GM19025 (cell line): Measurements from ENCODE around the gene PIGU.
A peak's percentile ranks its signal among the peaks of the same experiment; 100 is the strongest.
"Not testable (repeated sequence)": the region's sequence is repeated elsewhere in the genome, so short reads cannot be mapped to it uniquely, and the experiment has no call there.

ENCODE experiments used
- ATAC-seq: cut with Tn5 transposase; IDR thresholded peaks from one replicate; pipeline ENCODE4 v1.9.1; 2021; ENCODE audit warnings: mild to moderate bottlenecking, low read depth, moderate library complexity; ENCODE audit not compliant: unreplicated experiment

Gene PIGU, protein sequence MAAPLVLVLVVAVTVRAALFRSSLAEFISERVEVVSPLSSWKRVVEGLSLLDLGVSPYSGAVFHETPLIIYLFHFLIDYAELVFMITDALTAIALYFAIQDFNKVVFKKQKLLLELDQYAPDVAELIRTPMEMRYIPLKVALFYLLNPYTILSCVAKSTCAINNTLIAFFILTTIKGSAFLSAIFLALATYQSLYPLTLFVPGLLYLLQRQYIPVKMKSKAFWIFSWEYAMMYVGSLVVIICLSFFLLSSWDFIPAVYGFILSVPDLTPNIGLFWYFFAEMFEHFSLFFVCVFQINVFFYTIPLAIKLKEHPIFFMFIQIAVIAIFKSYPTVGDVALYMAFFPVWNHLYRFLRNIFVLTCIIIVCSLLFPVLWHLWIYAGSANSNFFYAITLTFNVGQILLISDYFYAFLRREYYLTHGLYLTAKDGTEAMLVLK

DNA sequence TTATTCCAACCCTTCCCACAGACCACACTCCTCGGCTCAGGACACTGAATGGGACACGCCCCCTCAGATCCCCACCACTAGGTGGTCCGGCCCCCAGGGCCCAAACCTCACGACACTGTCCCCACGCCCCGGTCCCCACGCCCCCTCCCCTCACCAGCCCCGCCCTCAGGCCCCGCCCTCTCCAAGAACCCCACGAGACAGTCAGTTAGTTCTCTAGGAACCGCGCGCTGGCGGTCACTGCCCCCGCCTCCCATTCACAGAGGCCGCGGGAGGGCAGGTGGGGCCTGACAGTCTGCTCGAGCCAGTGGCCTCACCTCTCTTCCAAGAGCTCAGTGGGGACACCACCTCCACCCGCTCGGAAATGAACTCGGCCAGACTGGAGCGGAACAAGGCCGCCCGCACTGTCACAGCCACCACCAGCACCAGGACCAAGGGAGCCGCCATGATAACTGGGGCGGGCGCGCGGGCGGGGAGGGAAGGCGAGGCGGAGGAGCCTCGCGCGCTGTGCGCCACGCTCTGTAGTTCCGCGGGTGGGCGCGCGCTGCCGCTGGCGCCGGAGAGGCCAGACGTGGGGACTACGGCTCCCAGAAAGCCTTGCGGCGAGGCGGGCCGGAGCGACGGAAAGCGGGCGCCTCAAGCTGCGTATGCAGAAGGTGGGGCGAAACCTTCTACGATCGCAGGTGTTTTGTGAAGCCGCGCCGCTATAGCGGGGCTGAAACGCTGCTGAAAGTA, at the start of gene PIGU:
Gene PIGU (minus strand): TSS at position 451 of the 732 bp plus-strand sequence. CDS start 7 bp downstream, at position 444.
- peak; percentile 91 for ATAC-seq

DNA sequence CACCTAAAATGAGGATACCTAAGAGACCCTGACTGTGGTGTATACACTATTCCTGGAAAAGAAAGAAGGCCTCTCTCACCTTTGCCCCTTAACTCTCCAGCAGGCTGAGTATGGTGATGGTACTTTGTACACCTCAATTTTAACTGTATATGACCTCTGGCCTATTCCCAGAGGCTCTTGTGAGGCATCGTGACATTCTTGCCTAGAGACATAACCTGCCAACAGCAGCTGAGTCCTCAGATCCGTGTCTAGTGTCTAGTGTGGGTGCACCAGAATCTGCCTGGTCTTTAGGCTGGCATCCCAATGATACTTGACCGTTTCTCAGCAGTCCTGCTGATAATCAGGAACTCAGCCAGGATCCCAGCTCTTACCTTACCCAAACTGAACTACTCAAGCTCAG, 47.3 kb upstream of the PIGU start:
- no peak for ATAC-seq

DNA sequence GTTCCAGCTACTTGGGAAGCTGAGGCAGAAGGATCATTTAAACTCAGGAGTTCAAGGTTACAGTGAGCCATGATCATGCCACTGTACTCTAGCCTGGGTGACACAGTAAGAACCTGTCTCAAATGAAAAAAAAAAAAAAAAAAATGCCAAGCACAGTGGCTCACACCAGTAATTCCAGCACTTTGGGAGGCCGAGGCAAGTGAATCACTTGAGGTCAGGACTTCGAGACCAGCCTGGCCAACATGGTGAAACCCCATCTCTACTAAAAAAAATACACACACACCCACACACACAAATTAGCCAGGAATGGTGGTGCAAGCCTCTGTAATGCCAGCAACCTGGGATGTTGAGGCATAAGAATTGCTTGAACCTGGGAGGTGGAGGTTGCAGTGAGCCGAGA, 45.7 kb upstream of the PIGU start:
- ATAC-seq: not testable (repeated sequence)

DNA sequence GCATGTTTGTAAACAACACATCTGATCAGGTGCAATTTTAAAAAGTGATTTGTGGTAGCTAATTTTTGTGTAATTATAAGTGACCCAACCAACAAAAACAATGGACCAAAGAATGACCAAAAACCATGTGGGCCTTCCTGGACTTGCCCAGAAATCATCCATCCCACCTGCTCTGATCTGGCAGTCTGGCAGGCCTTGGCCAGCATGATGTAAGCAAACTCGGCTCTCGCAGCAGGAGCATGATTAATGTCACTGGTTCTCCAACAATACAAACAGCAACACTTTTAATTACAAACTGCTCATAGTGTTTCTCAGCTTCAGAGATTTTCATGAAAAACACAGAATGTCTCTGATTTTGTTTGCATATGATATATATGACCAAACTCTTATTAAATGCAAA, 43.4 kb upstream of the PIGU start:
- no peak for ATAC-seq

DNA sequence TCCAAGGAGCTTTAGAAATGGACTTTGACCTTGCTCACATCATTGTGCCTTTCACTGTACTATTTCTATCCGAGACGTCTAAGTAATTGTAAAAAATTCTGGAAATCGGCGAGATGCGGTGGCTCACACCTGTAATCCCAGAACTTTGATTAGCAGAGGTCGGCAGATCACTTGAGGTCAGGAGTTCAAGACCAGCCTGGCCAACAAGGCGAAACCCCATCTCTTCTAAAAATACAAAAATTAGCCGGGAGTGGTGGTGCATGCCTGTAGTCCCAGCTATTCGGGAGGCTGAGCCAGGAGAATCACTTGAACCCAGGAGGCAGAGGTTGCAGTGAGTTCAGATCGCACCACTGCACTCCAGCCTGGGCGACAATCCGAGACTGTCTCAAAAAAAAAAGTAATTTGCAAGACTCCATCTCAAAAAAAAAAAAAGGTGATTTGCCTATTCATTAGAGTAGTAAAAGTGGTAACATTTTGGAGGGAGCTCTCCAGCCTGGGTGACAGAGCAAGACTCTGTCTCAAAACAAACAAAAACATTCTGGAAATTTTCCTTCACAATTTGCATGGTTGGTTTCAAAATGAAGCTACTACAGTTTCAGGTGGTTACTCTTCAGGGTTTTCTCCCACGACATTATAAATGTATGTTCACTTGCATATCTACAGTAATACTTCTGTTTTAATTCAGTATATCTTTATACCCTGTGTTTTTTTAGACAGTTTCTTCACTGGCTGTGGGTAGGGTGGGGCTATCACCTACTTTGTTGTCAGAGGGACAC, 42.5 kb upstream of the PIGU start:
- peak; percentile 87 for ATAC-seq

DNA sequence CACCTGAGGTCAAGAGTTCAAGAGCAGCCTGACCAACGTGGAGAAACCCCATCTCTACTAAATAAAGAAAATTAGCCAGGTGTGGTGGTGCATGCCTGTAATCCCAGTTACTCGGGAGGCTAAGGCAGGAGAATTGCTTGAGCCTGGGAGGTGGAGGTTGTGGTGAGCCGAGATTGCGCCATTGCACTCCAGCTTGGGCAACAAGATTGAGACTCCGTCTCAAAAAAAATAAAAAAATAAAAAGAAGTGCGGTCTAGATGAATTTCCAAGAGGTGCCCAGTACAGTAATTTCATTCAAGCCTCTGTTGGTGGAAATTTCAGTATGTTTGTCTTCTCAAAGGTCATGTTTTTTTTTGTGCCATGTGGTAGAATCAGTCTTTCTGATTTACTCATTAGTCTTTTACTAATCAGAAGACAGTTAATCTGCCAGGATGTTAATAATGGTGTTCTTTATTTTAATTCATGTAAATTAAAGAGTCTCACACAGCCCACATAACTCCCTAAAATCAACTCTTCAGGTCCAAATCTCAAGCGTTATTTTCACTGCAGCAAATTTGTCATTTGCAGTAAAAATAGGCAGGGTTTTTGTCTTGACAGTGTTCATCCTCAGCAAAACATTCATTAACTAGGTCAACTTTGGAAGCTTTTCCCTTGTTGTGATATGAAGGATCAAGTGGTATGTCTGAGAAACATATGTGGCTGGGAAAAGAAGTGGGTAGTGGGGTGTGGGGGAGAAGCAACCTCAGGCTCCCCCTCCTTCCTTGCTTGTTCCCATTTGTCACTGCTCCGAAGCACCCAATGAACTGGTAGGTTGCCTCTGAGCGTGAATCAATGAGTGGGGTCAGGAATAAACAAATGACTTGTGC, 40.6 kb upstream of the PIGU start:
- ATAC-seq: no peak

DNA sequence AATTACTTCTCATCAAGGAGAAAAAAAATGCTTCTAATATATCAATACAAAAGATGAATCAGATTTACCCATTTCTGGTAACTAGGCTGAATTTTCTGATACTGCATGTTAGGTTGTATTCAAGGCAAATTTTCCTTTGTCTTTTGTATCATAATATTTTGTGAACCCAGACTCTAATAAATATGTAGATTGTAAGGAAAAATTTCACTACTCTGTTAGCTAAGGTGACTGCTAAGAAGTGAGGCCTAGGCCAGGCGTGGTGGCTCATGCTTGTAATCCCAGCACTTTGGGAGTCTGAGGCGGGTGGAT, 40.0 kb upstream of the PIGU start:
- ATAC-seq: no peak

DNA sequence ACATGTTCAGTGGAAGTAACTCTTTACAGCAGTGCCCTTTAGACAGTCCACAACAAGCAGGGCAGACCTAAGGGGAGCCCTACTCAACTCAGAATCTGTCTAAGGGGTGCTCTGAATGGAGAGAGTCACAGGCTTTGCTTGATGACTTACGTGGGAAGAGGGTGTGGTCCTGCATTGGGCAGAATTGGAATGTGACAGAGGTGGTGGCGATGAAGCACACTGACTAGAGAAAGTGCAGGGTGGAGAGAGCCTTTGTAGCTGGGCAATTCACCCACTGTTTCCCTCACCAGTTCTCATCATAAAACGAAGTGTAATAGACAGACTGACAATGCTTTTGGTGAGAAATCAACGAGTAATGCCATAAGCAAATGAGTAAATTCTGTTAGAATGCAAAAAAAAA, 38.5 kb upstream of the PIGU start:
- ATAC-seq: no peak

DNA sequence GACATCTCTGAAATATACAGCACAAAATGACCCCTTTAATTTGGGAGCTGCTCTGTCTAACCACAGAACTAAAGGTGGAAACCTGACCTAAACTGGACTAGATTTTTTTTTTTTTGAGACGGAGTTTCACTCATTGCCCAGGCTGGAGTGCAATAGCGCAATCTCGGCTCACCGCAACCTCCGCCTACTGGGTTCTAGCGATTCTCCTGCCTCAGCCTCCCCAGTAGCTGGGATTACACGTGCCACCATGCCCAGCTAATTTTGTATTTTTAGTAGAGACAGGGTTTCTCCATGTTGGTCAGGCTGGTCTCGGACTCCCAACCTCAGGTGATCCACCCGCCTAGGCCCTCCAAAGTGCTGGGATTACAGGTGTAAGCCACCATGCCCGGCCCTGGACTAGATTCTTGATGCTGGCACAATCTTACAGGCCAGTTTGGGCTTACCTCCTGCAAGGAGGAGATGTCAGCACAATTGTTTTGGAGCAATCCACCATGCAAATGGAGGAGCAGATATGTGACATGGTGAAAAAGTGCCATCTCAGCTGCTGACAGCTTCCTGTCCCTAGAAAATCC, 37.1 kb upstream of the PIGU start:
- not testable (repeated sequence) for ATAC-seq

DNA sequence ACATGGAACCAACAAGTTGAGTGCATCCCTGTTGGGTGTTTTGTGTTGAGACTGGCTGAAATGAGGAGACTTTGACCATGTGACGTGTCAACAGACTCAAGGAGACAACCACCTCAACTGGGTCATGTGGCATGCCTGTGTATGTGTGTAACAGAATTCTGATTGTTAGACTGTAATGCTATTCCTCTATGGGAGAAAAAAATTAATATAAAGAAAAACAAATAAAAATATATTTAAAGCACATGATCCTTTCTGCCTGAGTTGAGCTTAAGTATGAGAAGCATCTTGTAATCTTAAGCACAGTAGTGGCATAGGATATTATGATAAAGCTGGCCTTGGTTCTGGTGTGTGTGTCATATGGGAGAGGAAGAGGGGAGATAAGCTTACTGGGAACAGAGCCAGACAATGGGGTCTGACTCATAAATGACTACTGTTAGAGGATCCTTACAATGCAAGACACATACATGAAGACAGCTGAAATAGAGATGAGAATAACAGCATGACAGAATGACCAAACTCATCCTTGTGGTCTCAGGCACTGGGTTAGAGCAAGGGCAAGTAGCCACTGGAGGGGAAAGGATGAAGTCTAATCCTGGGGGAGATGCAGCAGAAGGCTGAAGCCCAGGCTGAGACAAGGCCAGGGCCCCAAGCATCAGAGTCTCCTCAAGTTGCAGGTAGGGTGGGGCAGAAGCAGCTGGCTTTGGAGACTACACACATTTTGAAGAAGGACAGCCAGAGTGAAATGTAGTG, 36.5 kb upstream of the PIGU start:
- no peak for ATAC-seq

DNA sequence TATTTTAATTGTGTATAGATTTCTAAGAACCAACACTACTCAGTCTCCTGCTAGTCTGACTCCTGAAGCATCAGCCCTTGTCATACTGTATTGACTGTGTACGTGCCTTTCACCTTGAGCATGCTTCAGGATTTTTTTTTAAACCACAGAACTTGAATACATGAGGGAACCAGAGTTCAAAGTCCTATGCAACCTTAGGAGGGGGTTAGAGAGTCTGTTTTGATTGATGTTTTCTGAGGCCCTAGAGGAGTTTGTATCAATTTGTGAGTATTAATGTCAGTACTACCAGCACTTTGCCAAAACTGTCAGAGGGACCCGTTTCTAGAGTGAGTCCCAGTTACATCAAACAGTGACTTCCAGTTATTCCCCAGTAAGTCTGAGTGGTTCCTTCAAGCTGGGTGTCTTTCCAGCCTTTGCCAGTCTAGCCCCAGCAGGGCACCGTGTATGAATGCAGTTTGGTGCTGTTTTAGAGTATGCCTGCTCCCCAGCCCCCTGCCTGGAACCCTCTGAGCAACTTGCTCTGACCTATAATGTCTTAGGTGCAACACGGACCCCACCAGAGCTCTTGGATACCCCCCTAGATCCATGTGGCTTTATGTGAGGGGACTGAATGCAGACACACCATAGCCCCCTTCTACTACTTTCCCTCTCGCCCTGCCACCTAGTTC, 35.8 kb upstream of the PIGU start:
- ATAC-seq: no peak

DNA sequence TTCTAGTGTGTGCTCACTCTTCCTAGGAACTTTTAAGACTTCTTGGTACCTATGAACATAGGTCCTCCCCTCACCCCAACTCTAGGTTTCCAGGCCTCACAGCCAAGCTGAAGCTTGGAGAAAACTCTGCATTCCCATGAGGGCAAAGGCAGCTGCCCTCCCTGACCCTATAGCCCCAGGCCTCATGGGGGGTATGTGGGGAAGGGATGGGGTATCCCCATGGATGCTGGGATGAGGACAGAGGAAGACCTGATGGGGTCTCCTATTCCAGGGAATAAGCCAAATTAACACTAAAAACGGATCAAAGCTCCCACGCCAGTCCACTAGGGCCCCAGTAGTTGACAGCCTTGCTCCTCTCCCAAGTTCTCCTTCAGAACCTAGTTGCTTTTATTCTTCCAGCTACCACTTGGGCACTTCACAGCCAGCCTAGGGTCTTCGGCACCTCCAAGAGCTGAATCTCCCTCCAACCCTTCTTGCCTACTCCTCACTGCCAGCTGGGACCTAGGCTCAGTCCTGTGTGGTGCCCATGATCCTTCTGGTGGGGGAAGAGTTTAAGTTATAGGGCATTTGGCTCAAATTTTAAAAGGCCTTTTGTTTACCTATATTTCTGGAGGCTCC, 35.0 kb upstream of the PIGU start:
- ATAC-seq: no peak

DNA sequence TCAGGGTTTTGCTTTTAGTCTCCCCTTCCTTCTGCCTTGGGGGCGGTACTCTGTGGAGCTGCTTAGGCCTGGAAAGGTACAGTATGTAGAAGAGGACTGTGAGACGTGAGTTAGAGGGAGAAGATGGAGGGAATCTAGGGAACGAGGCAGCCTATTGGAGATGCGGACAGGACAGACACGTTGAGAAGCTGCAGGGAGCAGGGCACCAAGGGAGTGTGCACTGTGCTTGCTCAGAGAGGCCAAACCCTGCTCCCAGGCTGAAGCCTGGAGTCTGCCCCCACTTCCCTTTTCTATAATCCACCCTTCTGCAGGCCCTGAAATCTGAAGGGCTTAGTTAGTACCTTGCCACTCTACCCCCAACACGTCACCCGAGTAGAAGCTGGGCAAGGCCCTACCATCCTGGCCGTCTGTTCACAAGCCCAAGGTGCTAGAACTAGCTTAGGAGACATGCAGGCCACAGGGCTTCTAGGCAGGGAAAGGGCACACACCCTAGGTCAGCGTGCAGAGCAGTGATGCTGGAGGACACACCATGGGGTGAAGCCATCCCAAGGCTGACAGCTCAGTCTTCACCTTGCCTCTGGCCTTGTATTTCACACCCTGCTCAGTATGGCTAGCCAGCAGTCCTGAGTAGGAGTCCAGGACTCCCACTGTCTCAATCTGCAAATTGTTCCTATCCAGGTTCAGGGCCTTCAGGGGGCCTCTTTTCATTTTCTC, 34.1 kb upstream of the PIGU start:
- ATAC-seq: no peak

DNA sequence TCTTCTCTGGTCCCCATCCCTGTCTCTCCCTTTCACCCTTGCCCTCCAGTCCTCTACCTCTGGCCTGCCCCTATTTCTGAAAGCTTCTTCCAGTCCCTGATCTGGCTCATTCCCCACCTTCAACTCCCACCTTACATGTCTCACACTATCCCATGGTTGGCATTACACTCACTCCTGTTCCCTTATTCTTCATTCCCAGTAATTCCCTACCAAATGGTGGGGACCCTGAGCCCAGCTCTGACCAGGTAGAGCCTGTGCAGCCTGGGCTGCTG, 33.6 kb upstream of the PIGU start:
- ATAC-seq: no peak

DNA sequence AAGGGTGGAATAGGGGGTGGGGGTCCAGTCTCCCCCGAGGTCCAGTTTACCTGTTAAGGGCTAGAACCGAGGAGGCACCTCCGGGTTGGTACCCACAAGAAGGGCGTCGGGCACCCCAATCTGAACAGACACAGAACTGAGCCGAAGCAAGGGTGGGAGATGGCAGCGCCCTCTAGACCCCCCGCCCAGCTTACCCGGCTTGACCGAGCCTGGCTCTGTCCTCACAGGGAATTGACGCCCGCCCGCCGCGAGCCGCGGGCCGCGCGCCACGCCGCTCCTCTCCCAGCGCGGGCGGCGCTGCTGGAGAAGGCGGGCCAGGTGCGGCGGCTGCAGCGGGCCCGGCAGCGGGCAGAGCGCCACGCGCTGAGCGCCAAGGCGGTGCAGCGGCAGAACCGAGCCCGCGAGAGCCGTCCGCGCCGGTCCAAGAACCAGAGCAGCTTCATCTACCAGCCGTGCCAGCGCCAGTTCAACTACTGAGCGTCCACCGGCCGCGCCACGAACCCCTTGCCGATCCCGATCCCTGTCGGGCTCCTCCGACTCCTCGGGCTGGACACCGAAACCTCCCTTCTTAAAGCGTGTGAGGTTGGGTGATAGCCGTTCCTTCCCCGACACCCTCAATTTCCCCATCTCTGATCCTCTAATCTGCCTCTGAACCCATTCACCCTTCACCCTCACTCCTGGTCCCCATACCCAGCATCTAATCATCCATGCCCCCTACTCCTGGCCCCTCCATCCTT, 33.1 kb upstream of the PIGU start:
- peak; percentile 37 for ATAC-seq

DNA sequence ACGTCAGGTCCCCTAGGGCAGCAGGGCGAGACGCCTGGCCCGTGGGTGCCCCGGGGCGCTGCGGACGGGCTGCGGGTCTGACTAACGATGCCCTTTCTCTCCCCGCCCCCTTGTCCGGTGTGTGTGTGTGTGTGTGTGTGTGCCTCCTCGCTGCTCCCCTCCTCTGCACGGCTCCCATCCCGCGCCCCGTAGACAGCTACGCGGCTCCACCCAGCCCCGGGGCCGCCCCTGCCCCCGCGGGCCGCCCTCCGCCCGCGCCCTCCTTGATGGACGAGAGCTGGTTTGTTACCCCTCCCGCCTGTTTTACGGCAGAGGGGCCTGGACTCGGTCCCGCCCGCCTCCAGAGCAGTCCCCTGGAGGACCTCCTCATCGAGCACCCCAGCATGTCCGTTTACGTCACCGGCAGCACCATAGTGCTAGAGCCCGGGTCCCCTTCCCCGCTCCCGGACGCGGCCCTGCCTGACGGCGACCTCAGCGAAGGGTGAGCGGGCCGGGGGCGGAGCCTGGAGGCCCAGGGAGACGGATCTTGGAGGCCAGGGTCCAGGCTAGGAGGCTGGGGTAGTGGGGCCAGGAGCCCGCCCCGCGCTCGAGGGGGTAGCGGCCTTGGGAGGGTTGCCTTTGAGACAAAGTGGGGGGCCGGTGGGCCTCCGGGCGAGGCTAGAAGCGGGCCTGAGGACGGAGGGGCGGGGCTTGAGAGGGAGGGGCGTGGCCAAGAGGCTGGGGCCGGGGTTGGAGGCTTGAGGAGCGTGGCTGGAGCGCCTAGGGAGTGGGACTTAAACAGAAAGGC, 32.3 kb upstream of the PIGU start:
- ATAC-seq: peak; percentile 43

DNA sequence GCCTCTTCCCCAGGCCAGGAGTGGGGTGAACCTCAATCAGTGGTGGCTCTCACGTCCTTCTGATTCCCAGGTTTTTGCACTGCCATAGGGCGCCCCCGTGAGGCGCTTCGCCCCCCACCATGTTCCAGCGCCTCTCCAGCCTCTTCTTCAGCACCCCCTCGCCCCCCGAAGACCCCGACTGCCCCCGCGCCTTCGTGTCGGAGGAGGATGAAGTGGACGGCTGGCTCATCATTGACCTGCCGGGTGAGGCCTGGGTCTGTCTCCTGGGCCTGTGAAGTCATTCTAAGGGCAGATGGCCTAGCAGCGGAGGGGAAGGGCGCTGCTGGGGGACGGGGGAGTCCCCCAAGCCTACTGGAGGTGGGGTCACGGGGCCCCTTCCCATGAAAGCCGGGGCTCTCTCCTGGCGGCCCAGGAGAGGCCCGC, 31.7 kb upstream of the PIGU start:
- no peak for ATAC-seq
